Keratinocyte (primary cell): ENCODE data around the gene FOXS1. TPM values are rescaled to one million over a fixed set of nuclear protein-coding genes. Genes with fewer than 3 reads are reported as not detected.

Experiments used
- DNase-seq: peaks from one replicate; pipeline ENCODE4 v3.0.0-alpha.2; 2011; ENCODE audit warnings: low read depth, missing footprints, low spot score
- FAIRE-seq: peaks from 2 replicates; lab custom pipeline; 2011; peaks lifted over from hg19 to GRCh38; lab: Jason Lieb, UNC
- H2AFZ ChIP-seq: 2 replicates; pipeline ENCODE4 v1.6.0; 2012; ENCODE audit warnings: low read length, control low read depth, inconsistent platforms; ENCODE audit not compliant: control insufficient read depth
- H3K27ac ChIP-seq: 2 replicates; pipeline ENCODE4 v1.5.1; 2011; ENCODE audit warnings: low read length; ENCODE audit not compliant: control insufficient read depth, insufficient read depth
- H3K27me3 ChIP-seq: 3 replicates; pipeline ENCODE4 v1.6.0; 2011; ENCODE audit warnings: low read length; ENCODE audit not compliant: control insufficient read depth, insufficient read depth; ENCODE audit errors: extremely low read depth
- H3K36me3 ChIP-seq, 2 experiments: 2 replicates in 1 of 2; 3 replicates in 1 of 2; pipeline ENCODE4 v1.5.1; 2011; ENCODE audit warnings: low read length in 2 of 2, mild to moderate bottlenecking in 1 of 2; ENCODE audit not compliant: control insufficient read depth in 2 of 2, insufficient read depth in 2 of 2; ENCODE audit errors: extremely low read depth in 1 of 2
- H3K4me1 ChIP-seq: 3 replicates; pipeline ENCODE4 v1.5.1; 2011; ENCODE audit warnings: low read length; ENCODE audit not compliant: control insufficient read depth, insufficient read depth; ENCODE audit errors: extremely low read depth
- H3K4me2 ChIP-seq: 3 replicates; pipeline ENCODE4 v1.6.0; 2011; ENCODE audit warnings: low read depth, low read length; ENCODE audit not compliant: control insufficient read depth, insufficient read depth; ENCODE audit errors: extremely low read depth
- H3K4me3 ChIP-seq, 3 experiments: fragments of 200-600 bp in 1 of 3; sonication (generic) in 1 of 3; 2 replicates in 2 of 3; 3 replicates in 1 of 3; pipeline ENCODE4 v1.5.1; 2011 to 2016; ENCODE audit warnings: low read length in 3 of 3, mild to moderate bottlenecking in 3 of 3, control low read depth in 2 of 3, inconsistent platforms in 1 of 3, low read depth in 1 of 3, mixed read lengths in 1 of 3, mixed run types in 1 of 3, moderate library complexity in 1 of 3; ENCODE audit not compliant: control insufficient read depth in 2 of 3, insufficient read depth in 2 of 3; ENCODE audit errors: extremely low read depth in 1 of 3
- H3K79me2 ChIP-seq: 2 replicates; pipeline ENCODE4 v1.6.0; 2012; ENCODE audit warnings: low read length; ENCODE audit not compliant: control insufficient read depth, insufficient read depth
- H3K9ac ChIP-seq: 3 replicates; pipeline ENCODE4 v1.6.0; 2011; ENCODE audit warnings: low read length; ENCODE audit not compliant: control insufficient read depth, insufficient read depth; ENCODE audit errors: extremely low read depth
- H3K9me1 ChIP-seq: 3 replicates; pipeline ENCODE4 v1.6.0; 2011; ENCODE audit warnings: low read length; ENCODE audit not compliant: control insufficient read depth, insufficient read depth; ENCODE audit errors: extremely low read depth
- H3K9me3 ChIP-seq: 2 replicates; pipeline ENCODE4 v1.5.1; 2012; ENCODE audit warnings: low read depth, low read length; ENCODE audit not compliant: control insufficient read depth
- H4K20me1 ChIP-seq: 3 replicates; pipeline ENCODE4 v1.6.0; 2011; ENCODE audit warnings: low read length; ENCODE audit not compliant: control insufficient read depth, insufficient read depth; ENCODE audit errors: extremely low read depth
- EZH2 ChIP-seq: IDR thresholded peaks from one replicate; pipeline ENCODE4 v1.6.1; 2012; ENCODE audit warnings: inconsistent platforms, mild to moderate bottlenecking, low read length, moderate library complexity
- dilution Hi-C: fragments of 300-500 bp; cut with MboI; formaldehyde crosslinking; loops from one replicate; pipeline ENCODE4 v1.7.0; 2020; ENCODE audit warnings: low sequenced_read_pairs; ENCODE audit not compliant: extremely low pct_ligation_motif_present
- polyA plus RNA-seq, 5 experiments: library from polyadenylated mRNA; depleted of rRNA in 3 of 5; stranded (reverse) in 3 of 5; stranded (forward) in 1 of 5; unstranded in 1 of 5; fragments of >200 nt; gene quantifications; 1 replicate in 1 of 5; 2 replicates in 3 of 5; 3 replicates in 1 of 5; pipeline versions ENCODE4 v1.2.1 to v1.2.3, GENCODE V29; 2011 to 2012; ENCODE audit warnings: missing spikeins in 2 of 5, low read depth in 1 of 5, low replicate concordance in 1 of 5
- TF ChIP-seq, protein P1 (sequence below), 3 experiments: IDR thresholded peaks in 1 of 3; conservative IDR thresholded peaks in 1 of 3; optimal IDR thresholded peaks in 1 of 3; 2 replicates in 2 of 3; 3 replicates in 1 of 3; pipeline versions ENCODE3 to v1.5.1; 2011; ENCODE audit warnings: low read length in 3 of 3, mild to moderate bottlenecking in 3 of 3, moderate library complexity in 2 of 3, control low read depth in 1 of 3, inconsistent platforms in 1 of 3; ENCODE audit not compliant: insufficient read depth in 2 of 3; ENCODE audit errors: extremely low read depth in 1 of 3

The FOXS1 gene
- polyA plus RNA-seq, 1 donor (not counting 4 experiments of a cell fraction or from before 2014, with no cell fraction given), result not detected

DNA sequence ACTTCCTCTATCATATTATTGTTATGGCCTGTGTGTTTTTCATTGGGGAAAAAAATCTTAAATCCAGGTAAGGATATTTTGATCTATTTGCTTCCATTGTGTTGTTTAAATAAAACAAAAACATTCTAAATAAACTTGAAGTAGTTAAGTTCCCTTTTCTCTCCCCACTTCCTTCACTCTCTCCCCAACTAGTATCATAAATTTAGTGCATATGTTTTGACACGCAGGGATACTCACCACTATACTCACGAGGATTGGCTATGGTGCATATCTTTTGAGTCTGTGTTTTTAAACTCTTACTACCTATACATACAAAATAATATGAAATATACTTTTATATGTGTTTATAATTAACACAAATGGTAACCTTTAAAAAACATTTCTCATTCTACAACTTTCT is 30.3 kb upstream of the FOXS1 start:
- Histone ChIP-seq H3K9ac (no peak overlapping the region), H3K4me2 (no peak overlapping the region), H3K36me3 (no peaks in the 10 kb centered on the region), H3K4me3 (no peak overlapping the region), H2AFZ (no peak overlapping the region), H3K9me1 (no peaks in the 10 kb centered on the region), H3K9me3 (no peaks in the 10 kb centered on the region), H3K27ac (no peak overlapping the region), H3K27me3 (peaks cover 18% of the 10 kb centered on the region), H3K79me2 (no peaks in the 10 kb centered on the region), H3K4me1 (peaks cover 4% of the 10 kb centered on the region), H4K20me1 (no peaks in the 10 kb centered on the region)
- FAIRE-seq, result no peak
- TF ChIP-seq, protein P1, sequence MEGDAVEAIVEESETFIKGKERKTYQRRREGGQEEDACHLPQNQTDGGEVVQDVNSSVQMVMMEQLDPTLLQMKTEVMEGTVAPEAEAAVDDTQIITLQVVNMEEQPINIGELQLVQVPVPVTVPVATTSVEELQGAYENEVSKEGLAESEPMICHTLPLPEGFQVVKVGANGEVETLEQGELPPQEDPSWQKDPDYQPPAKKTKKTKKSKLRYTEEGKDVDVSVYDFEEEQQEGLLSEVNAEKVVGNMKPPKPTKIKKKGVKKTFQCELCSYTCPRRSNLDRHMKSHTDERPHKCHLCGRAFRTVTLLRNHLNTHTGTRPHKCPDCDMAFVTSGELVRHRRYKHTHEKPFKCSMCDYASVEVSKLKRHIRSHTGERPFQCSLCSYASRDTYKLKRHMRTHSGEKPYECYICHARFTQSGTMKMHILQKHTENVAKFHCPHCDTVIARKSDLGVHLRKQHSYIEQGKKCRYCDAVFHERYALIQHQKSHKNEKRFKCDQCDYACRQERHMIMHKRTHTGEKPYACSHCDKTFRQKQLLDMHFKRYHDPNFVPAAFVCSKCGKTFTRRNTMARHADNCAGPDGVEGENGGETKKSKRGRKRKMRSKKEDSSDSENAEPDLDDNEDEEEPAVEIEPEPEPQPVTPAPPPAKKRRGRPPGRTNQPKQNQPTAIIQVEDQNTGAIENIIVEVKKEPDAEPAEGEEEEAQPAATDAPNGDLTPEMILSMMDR (optimal IDR thresholded peaks at IDR 0.05 in 1 of 3, IDR thresholded peaks at IDR 0.05 in 1 of 3, conservative IDR thresholded peaks at IDR 0.05 in 1 of 3; ENCODE audit: extremely low read depth in 1 of 3, insufficient read depth in 2 of 3, low read length in 3 of 3), result no peak
- TF ChIP-seq EZH2, result no peak
- DNase-seq, result no peak
- dilution Hi-C loops, result no loop called here

DNA sequence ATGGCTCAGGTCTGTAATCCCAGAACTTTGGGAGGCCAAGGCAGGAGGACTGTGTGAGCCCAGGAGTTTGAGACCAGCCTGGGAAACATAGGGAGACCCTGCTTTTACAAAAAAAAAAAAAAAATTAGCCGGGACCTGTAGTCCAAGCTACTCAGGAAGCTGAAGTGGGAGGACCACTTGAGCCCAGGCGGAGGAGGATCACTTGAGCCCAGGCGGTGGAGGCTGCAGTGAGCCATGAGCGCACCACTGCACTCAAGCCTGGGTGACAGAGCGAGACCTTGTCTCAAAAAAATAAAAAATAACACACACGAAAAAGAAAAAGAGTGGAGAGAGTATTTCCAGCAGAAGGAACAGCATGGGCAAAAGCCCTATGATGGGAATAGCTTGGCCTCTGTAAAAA is 27.0 kb upstream of the FOXS1 start:
- Histone ChIP-seq H3K9me3 (no peaks in the 10 kb centered on the region), H3K4me2 (no peak overlapping the region), H3K27me3 (peaks cover 43% of the 10 kb centered on the region), H3K4me1 (no peaks in the 10 kb centered on the region), H3K27ac (no peak overlapping the region), H3K9me1 (no peaks in the 10 kb centered on the region), H4K20me1 (no peaks in the 10 kb centered on the region), H3K36me3 (no peaks in the 10 kb centered on the region), H3K9ac (no peak overlapping the region), H2AFZ (no peak overlapping the region), H3K4me3 (no peak overlapping the region), H3K79me2 (no peaks in the 10 kb centered on the region)
- DNase-seq (no peak), FAIRE-seq (no peak)
- dilution Hi-C loops, result no loop called here
- TF ChIP-seq, protein P1 (optimal IDR thresholded peaks at IDR 0.05 in 1 of 3, IDR thresholded peaks at IDR 0.05 in 1 of 3, conservative IDR thresholded peaks at IDR 0.05 in 1 of 3; ENCODE audit: extremely low read depth in 1 of 3, insufficient read depth in 2 of 3, low read length in 3 of 3), result no peak
- no peak for TF ChIP-seq EZH2
